Measurements from ENCODE around the gene TSHZ2.

TSHZ2 gene

DNA sequence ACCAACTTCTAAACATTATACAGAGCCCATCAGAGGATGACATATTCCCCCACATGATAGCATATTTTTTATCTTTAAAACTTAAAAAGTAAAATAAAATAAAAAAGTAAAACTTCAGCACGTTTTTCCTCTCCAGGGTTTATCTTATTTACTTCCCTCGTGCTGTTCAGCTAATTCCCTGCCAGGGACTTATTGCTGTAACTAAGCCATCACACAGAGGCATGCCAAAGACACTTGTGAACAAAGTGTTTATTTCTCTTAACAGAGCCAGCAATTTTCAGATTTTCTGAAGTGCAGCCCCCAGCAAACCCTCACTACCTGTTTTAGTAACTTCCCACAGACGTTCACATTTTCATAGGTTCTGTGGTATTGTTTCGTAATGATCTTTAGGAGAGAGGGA lies 327.7 kb downstream of the TSHZ2 start:
- no peak for TF ChIP-seq FOXM1 (IDR thresholded peaks at IDR 0.05; ENCODE audit: borderline replicate concordance, low read depth)
- no peak for TF ChIP-seq YY1 (IDR thresholded peaks at IDR 0.05; ENCODE audit: low read depth)
- TF ChIP-seq TCF12 (IDR thresholded peaks at IDR 0.05; ENCODE audit: low read depth): no peak
- TF ChIP-seq NFIC (IDR thresholded peaks at IDR 0.05): no peak

DNA sequence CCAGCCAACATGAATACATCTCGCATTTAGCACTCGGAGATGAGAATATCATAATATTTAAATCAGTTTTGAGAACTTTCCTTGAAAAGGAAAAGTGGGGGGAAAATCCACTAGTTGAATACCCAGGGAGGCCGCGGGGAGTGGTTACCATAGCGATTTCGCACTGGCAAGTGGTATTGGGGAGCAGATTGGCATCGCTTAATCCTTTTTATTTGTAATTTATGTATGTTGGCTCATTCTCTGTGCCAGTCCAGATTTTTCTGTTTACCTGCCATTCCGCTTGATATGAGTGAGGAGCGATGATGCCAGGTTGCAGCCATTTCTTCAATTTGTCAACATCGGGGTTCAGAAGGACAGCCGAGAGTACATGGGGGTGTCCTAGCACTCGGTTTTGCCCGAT lies 329.7 kb downstream of the TSHZ2 start:
- TF ChIP-seq RAD21 (IDR thresholded peaks at IDR 0.05; ENCODE audit: low read depth) (no peak), EP300 (IDR thresholded peaks at IDR 0.05; ENCODE audit: borderline replicate concordance) (no peak), FOXM1 (IDR thresholded peaks at IDR 0.05; ENCODE audit: borderline replicate concordance, low read depth) (no peak), CREB1 (IDR thresholded peaks at IDR 0.05; ENCODE audit: low read depth) (no peak), TCF12 (IDR thresholded peaks at IDR 0.05; ENCODE audit: low read depth) (no peak), EGR1 (IDR thresholded peaks at IDR 0.05) (no peak), NFIC (IDR thresholded peaks at IDR 0.05) (no peak), ZBTB7A (IDR thresholded peaks at IDR 0.05; ENCODE audit: low read depth) (no peak), TEAD4 (IDR thresholded peaks at IDR 0.05) (no peak), YY1 (IDR thresholded peaks at IDR 0.05; ENCODE audit: low read depth) (no peak), TAF1 (IDR thresholded peaks at IDR 0.05; ENCODE audit: low read depth) (no peak), CEBPB (IDR thresholded peaks at IDR 0.05) (no peak)
- TF ChIP-seq, protein P1, sequence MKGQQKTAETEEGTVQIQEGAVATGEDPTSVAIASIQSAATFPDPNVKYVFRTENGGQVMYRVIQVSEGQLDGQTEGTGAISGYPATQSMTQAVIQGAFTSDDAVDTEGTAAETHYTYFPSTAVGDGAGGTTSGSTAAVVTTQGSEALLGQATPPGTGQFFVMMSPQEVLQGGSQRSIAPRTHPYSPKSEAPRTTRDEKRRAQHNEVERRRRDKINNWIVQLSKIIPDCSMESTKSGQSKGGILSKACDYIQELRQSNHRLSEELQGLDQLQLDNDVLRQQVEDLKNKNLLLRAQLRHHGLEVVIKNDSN (IDR thresholded peaks at IDR 0.05): no peak
- TF ChIP-seq, protein P2, sequence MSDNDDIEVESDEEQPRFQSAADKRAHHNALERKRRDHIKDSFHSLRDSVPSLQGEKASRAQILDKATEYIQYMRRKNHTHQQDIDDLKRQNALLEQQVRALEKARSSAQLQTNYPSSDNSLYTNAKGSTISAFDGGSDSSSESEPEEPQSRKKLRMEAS (IDR thresholded peaks at IDR 0.05): no peak
- TF ChIP-seq, protein P3, sequence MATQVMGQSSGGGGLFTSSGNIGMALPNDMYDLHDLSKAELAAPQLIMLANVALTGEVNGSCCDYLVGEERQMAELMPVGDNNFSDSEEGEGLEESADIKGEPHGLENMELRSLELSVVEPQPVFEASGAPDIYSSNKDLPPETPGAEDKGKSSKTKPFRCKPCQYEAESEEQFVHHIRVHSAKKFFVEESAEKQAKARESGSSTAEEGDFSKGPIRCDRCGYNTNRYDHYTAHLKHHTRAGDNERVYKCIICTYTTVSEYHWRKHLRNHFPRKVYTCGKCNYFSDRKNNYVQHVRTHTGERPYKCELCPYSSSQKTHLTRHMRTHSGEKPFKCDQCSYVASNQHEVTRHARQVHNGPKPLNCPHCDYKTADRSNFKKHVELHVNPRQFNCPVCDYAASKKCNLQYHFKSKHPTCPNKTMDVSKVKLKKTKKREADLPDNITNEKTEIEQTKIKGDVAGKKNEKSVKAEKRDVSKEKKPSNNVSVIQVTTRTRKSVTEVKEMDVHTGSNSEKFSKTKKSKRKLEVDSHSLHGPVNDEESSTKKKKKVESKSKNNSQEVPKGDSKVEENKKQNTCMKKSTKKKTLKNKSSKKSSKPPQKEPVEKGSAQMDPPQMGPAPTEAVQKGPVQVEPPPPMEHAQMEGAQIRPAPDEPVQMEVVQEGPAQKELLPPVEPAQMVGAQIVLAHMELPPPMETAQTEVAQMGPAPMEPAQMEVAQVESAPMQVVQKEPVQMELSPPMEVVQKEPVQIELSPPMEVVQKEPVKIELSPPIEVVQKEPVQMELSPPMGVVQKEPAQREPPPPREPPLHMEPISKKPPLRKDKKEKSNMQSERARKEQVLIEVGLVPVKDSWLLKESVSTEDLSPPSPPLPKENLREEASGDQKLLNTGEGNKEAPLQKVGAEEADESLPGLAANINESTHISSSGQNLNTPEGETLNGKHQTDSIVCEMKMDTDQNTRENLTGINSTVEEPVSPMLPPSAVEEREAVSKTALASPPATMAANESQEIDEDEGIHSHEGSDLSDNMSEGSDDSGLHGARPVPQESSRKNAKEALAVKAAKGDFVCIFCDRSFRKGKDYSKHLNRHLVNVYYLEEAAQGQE (IDR thresholded peaks at IDR 0.05; ENCODE audit: low read depth): no peak

DNA sequence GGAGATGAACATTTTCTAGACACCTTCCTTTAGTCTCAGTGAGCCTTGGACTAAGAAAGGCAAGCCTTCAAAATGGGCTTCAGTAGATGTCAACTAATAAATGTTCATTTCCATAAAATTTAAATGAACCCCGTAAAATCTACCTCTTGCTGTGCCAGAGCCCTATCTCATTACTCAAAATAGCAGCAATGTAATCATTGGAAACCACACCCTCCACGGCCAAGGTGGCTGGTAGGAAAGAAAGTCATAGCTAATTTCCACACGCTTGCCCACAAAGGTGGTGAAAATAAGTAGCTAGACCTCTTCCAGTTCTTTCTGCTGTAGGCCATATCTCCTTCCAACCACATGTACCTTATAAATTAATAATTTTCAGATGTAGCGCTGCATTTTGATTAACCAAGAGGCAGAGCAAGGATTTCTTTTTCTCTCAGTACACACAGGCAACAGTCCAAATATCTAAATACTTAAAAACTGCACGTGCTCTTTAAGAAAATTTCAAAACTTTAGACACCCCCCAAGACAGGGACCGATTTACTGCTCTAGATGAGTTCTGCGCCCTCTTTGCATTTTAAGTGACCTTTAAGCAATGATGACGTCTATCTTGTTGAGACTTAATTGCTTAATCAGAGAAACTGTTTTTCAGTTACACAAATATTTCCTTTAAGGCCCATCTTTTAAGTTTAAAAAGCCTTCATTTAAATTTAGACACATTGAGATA lies 330.7 kb downstream of the TSHZ2 start:
- TF ChIP-seq, protein P1 (IDR thresholded peaks at IDR 0.05): no peak
- TF ChIP-seq EGR1 (IDR thresholded peaks at IDR 0.05) (no peak), TAF1 (IDR thresholded peaks at IDR 0.05; ENCODE audit: low read depth) (no peak), CEBPB (IDR thresholded peaks at IDR 0.05) (no peak), EP300 (IDR thresholded peaks at IDR 0.05; ENCODE audit: borderline replicate concordance) (no peak), RAD21 (IDR thresholded peaks at IDR 0.05; ENCODE audit: low read depth) (no peak), CREB1 (IDR thresholded peaks at IDR 0.05; ENCODE audit: low read depth) (no peak), FOXM1 (IDR thresholded peaks at IDR 0.05; ENCODE audit: borderline replicate concordance, low read depth) (no peak), TCF12 (IDR thresholded peaks at IDR 0.05; ENCODE audit: low read depth) (no peak), ZBTB7A (IDR thresholded peaks at IDR 0.05; ENCODE audit: low read depth) (no peak), NFIC (IDR thresholded peaks at IDR 0.05) (no peak)
- TF ChIP-seq, protein P3 (IDR thresholded peaks at IDR 0.05; ENCODE audit: low read depth): no peak

DNA sequence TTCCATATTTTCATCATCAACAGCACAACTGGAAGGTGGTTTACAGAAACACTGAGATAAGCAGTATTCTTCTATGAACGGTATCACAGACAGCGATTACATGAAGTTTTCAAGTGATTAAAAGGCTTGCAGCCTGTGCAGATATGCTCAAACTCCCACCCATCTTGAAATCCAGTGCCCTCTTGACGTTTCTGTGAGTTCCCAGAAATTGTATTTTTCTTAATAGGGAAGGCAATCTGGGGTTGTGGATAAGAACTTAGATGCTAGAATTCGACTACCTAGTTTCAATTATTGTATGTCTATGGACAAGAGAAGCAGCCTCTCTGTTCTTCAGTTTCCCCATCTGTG lies 331.2 kb downstream of the TSHZ2 start:
- TF ChIP-seq EGR1 (IDR thresholded peaks at IDR 0.05) (no peak), ZBTB7A (IDR thresholded peaks at IDR 0.05; ENCODE audit: low read depth) (no peak), FOXM1 (IDR thresholded peaks at IDR 0.05; ENCODE audit: borderline replicate concordance, low read depth) (no peak), TEAD4 (IDR thresholded peaks at IDR 0.05) (no peak), YY1 (IDR thresholded peaks at IDR 0.05; ENCODE audit: low read depth) (no peak), EP300 (IDR thresholded peaks at IDR 0.05; ENCODE audit: borderline replicate concordance) (no peak), RAD21 (IDR thresholded peaks at IDR 0.05; ENCODE audit: low read depth) (no peak)
- TF ChIP-seq, protein P3 (IDR thresholded peaks at IDR 0.05; ENCODE audit: low read depth): no peak
- TF ChIP-seq, protein P1 (IDR thresholded peaks at IDR 0.05): no peak

Measured in Ishikawa (cell line).